ENCODE results near the gene WSCD1.

WSCD1 gene

DNA sequence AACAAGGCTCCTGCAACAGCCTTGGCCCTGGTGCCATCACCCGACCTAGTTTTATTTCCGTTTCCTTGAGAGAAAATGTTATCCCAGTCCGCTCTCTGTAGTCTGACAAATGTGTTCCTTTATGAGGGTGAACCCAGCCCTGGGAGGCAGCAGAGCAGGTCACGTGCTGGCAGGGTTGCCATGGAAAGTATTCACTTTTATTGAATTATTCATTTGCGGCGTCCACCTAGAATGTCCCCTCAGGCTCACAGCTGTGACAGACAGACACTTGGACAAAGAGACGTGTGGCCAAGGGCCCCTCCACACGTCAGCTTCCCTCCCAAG lies 90.0 kb downstream of the WSCD1 start:
- TF ChIP-seq, protein P1, sequence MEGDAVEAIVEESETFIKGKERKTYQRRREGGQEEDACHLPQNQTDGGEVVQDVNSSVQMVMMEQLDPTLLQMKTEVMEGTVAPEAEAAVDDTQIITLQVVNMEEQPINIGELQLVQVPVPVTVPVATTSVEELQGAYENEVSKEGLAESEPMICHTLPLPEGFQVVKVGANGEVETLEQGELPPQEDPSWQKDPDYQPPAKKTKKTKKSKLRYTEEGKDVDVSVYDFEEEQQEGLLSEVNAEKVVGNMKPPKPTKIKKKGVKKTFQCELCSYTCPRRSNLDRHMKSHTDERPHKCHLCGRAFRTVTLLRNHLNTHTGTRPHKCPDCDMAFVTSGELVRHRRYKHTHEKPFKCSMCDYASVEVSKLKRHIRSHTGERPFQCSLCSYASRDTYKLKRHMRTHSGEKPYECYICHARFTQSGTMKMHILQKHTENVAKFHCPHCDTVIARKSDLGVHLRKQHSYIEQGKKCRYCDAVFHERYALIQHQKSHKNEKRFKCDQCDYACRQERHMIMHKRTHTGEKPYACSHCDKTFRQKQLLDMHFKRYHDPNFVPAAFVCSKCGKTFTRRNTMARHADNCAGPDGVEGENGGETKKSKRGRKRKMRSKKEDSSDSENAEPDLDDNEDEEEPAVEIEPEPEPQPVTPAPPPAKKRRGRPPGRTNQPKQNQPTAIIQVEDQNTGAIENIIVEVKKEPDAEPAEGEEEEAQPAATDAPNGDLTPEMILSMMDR (conservative IDR thresholded peaks at IDR 0.05; ENCODE audit: low read depth, low read length) = no peak
- no peak overlapping the region for H3K4me3 ChIP-seq (ENCODE audit: low read depth, low read length)
- DNase-seq (ENCODE audit: low read depth) = no peak

DNA sequence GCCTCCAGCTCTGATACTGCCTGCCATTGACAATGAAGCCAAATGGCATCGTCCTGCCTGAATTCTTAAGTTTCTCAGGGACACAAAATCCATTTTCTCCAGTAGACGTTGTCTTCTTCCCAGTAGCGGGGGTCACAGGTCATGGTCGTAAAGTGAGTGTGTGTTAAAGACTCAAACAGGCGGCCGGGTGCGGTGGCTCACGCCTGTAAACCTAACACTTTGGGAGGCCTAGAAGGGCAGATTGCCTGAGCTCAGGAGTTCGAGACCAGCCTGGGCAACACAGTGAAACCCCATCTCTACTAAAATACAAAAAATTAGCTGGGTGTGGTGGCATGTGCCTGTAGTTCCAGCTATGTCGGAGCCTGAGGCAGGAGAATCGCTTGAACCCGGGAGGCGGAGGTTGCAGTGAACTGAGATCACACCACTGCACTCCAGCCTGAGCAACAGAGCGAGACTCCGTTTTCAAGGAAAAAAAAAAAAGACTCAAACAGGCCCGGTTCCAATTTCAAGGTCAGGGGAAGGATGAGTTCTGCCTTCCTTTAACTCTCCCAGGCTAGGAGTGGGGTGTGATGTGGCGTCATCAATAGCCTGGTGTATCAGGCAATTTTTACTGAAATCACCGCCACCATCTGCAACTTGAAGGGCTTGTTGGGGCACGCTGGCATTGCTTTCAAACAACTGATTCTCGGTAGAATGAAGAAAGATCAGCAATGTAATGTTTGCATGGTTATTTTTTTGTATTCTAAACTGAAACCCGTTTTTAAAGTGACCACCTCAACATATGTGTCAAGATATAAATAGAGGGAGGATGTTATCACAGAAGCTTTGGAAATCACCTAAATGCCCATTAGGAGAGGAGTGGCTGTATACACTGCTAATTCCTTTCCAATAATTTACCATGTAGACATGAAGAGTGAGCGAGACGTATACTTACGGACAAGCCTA lies 91.0 kb downstream of the WSCD1 start:
- TF ChIP-seq, protein P1 (conservative IDR thresholded peaks at IDR 0.05; ENCODE audit: low read depth, low read length) = no peak
- DNase-seq (ENCODE audit: low read depth) = no peak
- no peak overlapping the region for H3K4me3 ChIP-seq (ENCODE audit: low read depth, low read length)

DNA sequence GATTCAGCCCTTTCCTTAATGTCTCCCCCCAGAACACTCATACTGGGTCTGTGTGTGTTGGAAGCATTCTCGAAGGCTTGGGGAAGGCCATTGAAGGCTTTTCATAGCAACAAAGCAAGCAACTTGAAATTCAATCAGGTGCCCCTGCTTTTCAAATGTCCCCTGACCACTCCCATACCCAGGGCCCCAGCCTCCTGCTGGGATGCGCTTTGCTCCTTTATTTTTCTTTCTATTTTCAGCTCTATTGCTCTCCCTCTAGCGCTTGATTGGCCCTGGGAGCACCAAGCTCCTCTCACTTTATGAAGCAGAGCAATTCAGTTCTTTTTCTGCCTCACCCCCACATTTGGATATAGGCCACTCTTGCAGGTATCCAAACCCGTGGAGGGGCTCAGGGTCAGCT lies 92.0 kb downstream of the WSCD1 start:
- DNase-seq (ENCODE audit: low read depth) = no peak
- TF ChIP-seq, protein P1 (conservative IDR thresholded peaks at IDR 0.05; ENCODE audit: low read depth, low read length) = no peak
- no peak overlapping the region for H3K4me3 ChIP-seq (ENCODE audit: low read depth, low read length)

DNA sequence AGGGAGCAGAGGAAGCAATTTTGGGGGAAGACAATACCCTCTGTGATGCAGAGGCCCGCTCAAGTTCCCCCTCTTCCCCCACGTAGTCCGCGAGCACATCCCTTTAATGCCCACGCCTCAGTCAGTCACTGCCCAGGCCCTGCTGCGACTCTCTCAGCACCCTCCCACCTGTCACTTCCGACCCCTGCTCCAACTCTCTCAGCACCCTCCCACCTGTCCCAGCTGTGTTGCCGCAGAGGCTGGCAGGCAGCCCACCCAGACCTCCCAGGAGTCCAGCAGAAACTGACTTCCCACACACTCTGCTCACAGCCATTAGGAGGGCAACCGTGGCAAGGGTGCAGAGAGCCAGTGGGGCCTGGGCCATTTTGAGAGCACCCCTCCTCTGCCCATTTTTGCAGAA lies 92.7 kb downstream of the WSCD1 start:
- H3K4me3 ChIP-seq (ENCODE audit: low read depth, low read length) = no peak overlapping the region
- no peak for DNase-seq (ENCODE audit: low read depth)
- TF ChIP-seq, protein P1 (conservative IDR thresholded peaks at IDR 0.05; ENCODE audit: low read depth, low read length) = no peak

DNA sequence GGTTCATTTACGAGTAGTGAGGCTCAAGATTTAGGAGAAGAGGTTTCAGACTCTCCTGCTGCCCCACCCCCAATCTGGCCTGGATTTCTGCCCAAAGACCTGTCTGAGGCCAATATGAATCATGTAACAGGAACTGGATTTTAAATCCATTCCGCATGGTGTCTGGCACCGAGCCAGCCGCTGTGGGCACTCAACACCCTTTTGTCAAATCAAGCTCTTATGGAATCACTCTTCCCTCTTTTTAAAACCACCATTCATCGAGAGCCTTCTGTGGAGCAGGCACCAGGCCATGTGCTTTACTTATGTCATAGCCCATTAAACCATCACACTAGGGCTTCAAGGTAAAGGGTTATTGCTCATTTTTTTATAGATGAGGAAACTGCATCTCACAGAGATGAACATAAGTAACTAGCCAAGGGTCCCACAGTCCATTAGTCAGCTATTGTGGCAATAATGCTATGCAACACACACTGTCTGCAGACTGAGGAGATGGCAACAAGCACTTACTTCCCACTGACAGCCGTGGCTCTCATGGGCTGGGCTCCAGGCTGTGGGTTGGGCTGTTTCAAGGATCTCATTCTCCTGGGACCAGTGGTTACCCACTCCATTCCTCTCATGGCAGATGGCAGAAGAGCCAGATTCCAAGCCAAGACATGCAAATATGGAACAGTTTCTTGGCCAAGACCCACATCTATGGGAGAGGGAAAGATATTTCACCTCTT lies 93.6 kb downstream of the WSCD1 start:
- no peak for DNase-seq (ENCODE audit: low read depth)
- TF ChIP-seq, protein P1 (conservative IDR thresholded peaks at IDR 0.05; ENCODE audit: low read depth, low read length) = no peak
- H3K4me3 ChIP-seq (ENCODE audit: low read depth, low read length) = no peak overlapping the region

DNA sequence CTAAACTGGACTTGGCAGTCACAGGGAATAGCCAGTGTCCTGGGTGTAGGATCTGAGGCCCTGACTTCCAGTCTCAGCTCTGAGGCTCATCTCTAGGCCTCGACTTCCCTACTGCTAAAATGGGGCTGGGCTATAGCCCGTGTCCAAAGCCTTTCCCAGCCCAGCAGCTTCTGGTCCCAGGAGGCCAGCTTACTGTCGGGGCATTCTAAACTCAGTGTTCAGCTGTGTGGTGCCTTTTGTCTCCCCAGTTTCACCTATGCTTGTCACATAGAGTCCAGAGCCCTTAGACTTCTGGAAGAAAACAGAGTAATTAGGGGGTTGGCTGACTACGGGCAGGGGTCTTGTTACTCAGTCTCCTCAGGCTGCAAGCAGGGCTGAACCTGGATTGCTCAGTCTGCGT lies 94.8 kb downstream of the WSCD1 start:
- H3K4me3 ChIP-seq (ENCODE audit: low read depth, low read length) = no peak overlapping the region
- TF ChIP-seq, protein P1 (conservative IDR thresholded peaks at IDR 0.05; ENCODE audit: low read depth, low read length) = no peak
- DNase-seq (ENCODE audit: low read depth) = no peak
